ENCODE measurements around the gene ZKSCAN4.

DNA sequence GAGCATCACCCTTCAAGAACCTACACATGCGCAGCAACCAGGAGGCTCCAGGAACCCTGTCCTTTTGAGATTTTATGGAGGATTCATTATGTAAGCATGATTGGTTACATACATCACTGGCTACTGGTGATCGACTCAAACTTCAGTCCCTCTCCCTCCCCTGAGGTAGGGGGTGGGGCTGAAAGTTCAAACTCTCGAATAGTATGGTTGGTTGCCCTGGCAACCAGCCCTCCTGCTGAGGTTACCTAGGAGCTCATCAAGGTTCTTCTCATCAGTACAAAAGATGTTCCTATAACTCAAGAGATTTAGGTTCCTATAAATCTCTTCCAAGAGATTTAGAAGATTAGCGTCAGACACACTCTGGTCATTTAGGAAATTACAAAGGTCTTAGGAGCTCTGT lies 48.9 kb downstream of the ZKSCAN4 start:
- TF ChIP-seq TP53 (CRISPR knock-in tag; IDR thresholded peaks at IDR 0.05): no peak
- TF ChIP-seq, protein P1, sequence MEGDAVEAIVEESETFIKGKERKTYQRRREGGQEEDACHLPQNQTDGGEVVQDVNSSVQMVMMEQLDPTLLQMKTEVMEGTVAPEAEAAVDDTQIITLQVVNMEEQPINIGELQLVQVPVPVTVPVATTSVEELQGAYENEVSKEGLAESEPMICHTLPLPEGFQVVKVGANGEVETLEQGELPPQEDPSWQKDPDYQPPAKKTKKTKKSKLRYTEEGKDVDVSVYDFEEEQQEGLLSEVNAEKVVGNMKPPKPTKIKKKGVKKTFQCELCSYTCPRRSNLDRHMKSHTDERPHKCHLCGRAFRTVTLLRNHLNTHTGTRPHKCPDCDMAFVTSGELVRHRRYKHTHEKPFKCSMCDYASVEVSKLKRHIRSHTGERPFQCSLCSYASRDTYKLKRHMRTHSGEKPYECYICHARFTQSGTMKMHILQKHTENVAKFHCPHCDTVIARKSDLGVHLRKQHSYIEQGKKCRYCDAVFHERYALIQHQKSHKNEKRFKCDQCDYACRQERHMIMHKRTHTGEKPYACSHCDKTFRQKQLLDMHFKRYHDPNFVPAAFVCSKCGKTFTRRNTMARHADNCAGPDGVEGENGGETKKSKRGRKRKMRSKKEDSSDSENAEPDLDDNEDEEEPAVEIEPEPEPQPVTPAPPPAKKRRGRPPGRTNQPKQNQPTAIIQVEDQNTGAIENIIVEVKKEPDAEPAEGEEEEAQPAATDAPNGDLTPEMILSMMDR (IDR thresholded peaks at IDR 0.05): no peak
